SKM-1 (cell line): ENCODE measurements around the gene KLHL2.
A peak's percentile ranks its signal among the peaks of the same experiment; 100 is the strongest.
"Not testable (repeated sequence)": the region's sequence is repeated elsewhere in the genome, so short reads cannot be mapped to it uniquely, and the experiment has no call there.

Source experiments
- DNase-seq: peaks from one replicate; lab custom pipeline; 2025; ENCODE audit not compliant: unreplicated experiment; lab: John Stamatoyannopoulos, UW

Gene KLHL2

GRCh38 chr4:165232623-165233433 is 25.5 kb downstream of the KLHL2 start:
- DNase-seq: not testable (repeated sequence)

- no peak for DNase-seq
These were observed 27.4 kb downstream of the KLHL2 start for GRCh38 chr4:165234766-165235165.

- not testable (repeated sequence) for DNase-seq
These were observed 29.5 kb downstream of the KLHL2 start for GRCh38 chr4:165236852-165237251.

- DNase-seq: not testable (repeated sequence)
These were observed 30.8 kb downstream of the KLHL2 start for GRCh38 chr4:165238041-165238640.

- not testable (repeated sequence) for DNase-seq
These were observed 33.4 kb downstream of the KLHL2 start for GRCh38 chr4:165240761-165241160.

- not testable (repeated sequence) for DNase-seq
These were observed 36.8 kb downstream of the KLHL2 start for GRCh38 chr4:165244148-165244547.

GRCh38 chr4:165244587-165245186 is 37.3 kb downstream of the KLHL2 start:
- not testable (repeated sequence) for DNase-seq

- peak; percentile 40 for DNase-seq
These were observed 40.7 kb downstream of the KLHL2 start for GRCh38 chr4:165248102-165248501.

- not testable (repeated sequence) for DNase-seq
These were observed 41.5 kb downstream of the KLHL2 start for GRCh38 chr4:165248904-165249303.

- DNase-seq: not testable (repeated sequence)
These were observed 47.4 kb downstream of the KLHL2 start for GRCh38 chr4:165254771-165255170.

GRCh38 chr4:165255439-165255838 is 48.1 kb downstream of the KLHL2 start:
- DNase-seq: peak; percentile 79

- DNase-seq: peak; percentile 27
These were observed 48.8 kb downstream of the KLHL2 start for GRCh38 chr4:165256074-165256659.

GRCh38 chr4:165259776-165260175 is 52.4 kb downstream of the KLHL2 start:
- not testable (repeated sequence) for DNase-seq

- not testable (repeated sequence) for DNase-seq
These were observed 54.9 kb downstream of the KLHL2 start for GRCh38 chr4:165262306-165262705.

GRCh38 chr4:165263466-165263865 is 56.1 kb downstream of the KLHL2 start:
- not testable (repeated sequence) for DNase-seq

GRCh38 chr4:165269931-165270330 is 62.6 kb downstream of the KLHL2 start:
- not testable (repeated sequence) for DNase-seq

- DNase-seq: not testable (repeated sequence)
These were observed 66.1 kb downstream of the KLHL2 start for GRCh38 chr4:165273443-165273842.

GRCh38 chr4:165275357-165275756 is 68.0 kb downstream of the KLHL2 start:
- not testable (repeated sequence) for DNase-seq

- not testable (repeated sequence) for DNase-seq
These were observed 72.2 kb downstream of the KLHL2 start for GRCh38 chr4:165279531-165279930.

- DNase-seq: not testable (repeated sequence)
These were observed 77.3 kb downstream of the KLHL2 start for GRCh38 chr4:165284697-165285096.

- DNase-seq: not testable (repeated sequence)
These were observed 79.4 kb downstream of the KLHL2 start for GRCh38 chr4:165286619-165287340.
